ENCODE data around the gene SNX24. TPM values are rescaled to one million over a fixed set of nuclear protein-coding genes. Genes with fewer than 3 reads are reported as not detected.
"Not testable (repeated sequence)": the region's sequence is repeated elsewhere in the genome, so short reads cannot be mapped to it uniquely, and the experiment has no call there.

The SNX24 gene
- total and polyA plus RNA-seq, 9 of the 15 experiments (the other 6 are each of a cell fraction or from before 2014, with no cell fraction given): 5.3 to 10.1 (median 7.9) TPM

DNA sequence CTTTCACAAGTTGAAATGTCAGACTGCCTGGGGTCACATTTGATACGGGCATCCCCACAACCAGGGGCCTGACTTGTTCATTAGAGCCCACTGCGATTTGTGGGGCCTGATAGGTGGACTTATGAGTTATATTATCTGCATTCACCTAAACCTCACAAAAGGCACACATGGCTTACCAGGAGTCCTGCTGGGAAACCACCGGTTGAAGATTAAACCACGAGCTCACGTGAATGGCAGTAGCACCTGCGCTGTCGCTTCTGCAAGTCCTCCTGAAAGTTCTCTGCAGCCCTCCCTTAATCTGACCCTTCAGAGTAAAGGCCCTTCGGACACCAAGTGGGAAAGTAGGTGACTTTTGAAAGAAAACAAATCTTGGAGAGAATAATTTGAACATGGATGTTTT, 122.2 kb downstream of the SNX24 start:
- H3K27me3 ChIP-seq (ENCODE audit: control insufficient read depth in 2 of 2, insufficient read depth in 2 of 2, low read length in 2 of 2): peaks cover 0 to 8% of the 10 kb centered on the region in 2 experiments; a peak in 1 of 5 replicates
- DNase-seq (ENCODE audit: extremely low read depth in 1 of 4, low spot score in 3 of 4) (no peak), FAIRE-seq (no peak), ATAC-seq (no peak)
- no peaks in the 10 kb centered on the region for H4K20me1 ChIP-seq (replicated peaks; ENCODE audit: control insufficient read depth, insufficient read depth, low read length)
- H3K36me3 ChIP-seq (ENCODE audit: control insufficient read depth, insufficient read depth, low read length): no peaks in the 10 kb centered on the region
- no peaks in the 10 kb centered on the region for H3K4me1 ChIP-seq (replicated peaks in 1 of 2; ENCODE audit: control insufficient read depth in 2 of 2, insufficient read depth in 2 of 2, low read length in 2 of 2)
- ChIA-PET CTCF (ENCODE audit: low intra/inter-chr PET ratio) (no interaction called here), POLR2A (no interaction called here)
- no peaks in the 10 kb centered on the region for H3K9me1 ChIP-seq (ENCODE audit: control insufficient read depth, insufficient read depth, low read length)
- no peaks in the 10 kb centered on the region for H3K9me3 ChIP-seq (replicated peaks; ENCODE audit: control insufficient read depth, insufficient read depth, low read depth, low read length)
- in situ Hi-C loops (cut with MboI): no loop called here
- no peak overlapping the region for H3K4me3 ChIP-seq
- no peaks in the 10 kb centered on the region for H3K79me2 ChIP-seq (ENCODE audit: control insufficient read depth, insufficient read depth, low read length)
- TF ChIP-seq ZNF140 (CRISPR knock-in tag; IDR thresholded peaks at IDR 0.05) (no peak), ERF (CRISPR knock-in tag; IDR thresholded peaks at IDR 0.05) (no peak), CBX5 (IDR thresholded peaks at IDR 0.05; ENCODE audit: borderline replicate concordance, low read depth) (no peak), MCM7 (IDR thresholded peaks at IDR 0.05) (no peak), BCOR (IDR thresholded peaks at IDR 0.05) (no peak), BRF1 (IDR thresholded peaks at IDR 0.05; ENCODE audit: borderline replicate concordance, extremely low read depth, insufficient read length) (no peak), NFIX (CRISPR knock-in tag; IDR thresholded peaks at IDR 0.05; ENCODE audit: low read depth) (no peak), PML (IDR thresholded peaks at IDR 0.05; ENCODE audit: low read length) (no peak), ELF2 (CRISPR knock-in tag; IDR thresholded peaks at IDR 0.05) (no peak), ZNF561 (CRISPR knock-in tag; conservative IDR thresholded peaks at IDR 0.05) (no peak)
- TF ChIP-seq, protein P1, sequence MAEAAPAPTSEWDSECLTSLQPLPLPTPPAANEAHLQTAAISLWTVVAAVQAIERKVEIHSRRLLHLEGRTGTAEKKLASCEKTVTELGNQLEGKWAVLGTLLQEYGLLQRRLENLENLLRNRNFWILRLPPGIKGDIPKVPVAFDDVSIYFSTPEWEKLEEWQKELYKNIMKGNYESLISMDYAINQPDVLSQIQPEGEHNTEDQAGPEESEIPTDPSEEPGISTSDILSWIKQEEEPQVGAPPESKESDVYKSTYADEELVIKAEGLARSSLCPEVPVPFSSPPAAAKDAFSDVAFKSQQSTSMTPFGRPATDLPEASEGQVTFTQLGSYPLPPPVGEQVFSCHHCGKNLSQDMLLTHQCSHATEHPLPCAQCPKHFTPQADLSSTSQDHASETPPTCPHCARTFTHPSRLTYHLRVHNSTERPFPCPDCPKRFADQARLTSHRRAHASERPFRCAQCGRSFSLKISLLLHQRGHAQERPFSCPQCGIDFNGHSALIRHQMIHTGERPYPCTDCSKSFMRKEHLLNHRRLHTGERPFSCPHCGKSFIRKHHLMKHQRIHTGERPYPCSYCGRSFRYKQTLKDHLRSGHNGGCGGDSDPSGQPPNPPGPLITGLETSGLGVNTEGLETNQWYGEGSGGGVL (CRISPR knock-in tag; IDR thresholded peaks at IDR 0.05): no peak
- no peak overlapping the region for H3K4me2 ChIP-seq (ENCODE audit: insufficient read depth, low read length)
- WGBS (ENCODE audit: insufficient coverage, low coverage, missing lambda C conversion rate): 18% methylated on average over 8 of the region's 8 CpGs
- intact Hi-C loops (cut with micrococcal nuclease): no loop called here
- BruUV-seq (replicated peaks): no TSS peak
- no peak overlapping the region for H3K9ac ChIP-seq (ENCODE audit: insufficient read depth in 1 of 2, low read depth in 2 of 2, low read length in 2 of 2)
- no peak overlapping the region for H2AFZ ChIP-seq (ENCODE audit: low read depth, low read length)
- H3K27ac ChIP-seq (ENCODE audit: extremely low read depth, low read depth, low read length): no peak overlapping the region

DNA sequence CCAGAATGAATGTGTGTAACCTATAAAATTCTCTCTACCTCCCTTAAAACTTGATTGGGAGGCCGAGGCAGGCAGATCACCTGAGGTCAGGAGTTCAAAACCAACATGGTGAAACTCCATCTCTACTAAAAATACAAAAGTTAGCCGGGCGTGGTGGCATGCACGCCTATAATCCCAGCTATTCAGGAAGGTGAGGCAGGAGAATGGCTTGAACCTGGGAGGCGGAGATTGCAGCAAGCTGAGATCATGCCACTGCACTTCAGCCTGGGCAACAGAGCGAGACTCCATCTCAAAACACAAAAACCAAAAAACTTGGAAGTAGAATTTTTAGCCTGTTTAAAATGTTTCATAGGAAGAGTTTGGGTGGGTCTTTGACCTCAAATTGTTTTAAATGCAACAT, 122.6 kb downstream of the SNX24 start:
- CTCF ChIA-PET (ENCODE audit: low intra/inter-chr PET ratio); H3K4me1 ChIP-seq (replicated peaks in 1 of 2; ENCODE audit: control insufficient read depth in 2 of 2, insufficient read depth in 2 of 2, low read length in 2 of 2); H3K9ac ChIP-seq (ENCODE audit: insufficient read depth in 1 of 2, low read depth in 2 of 2, low read length in 2 of 2); intact Hi-C loops (cut with micrococcal nuclease); H2AFZ ChIP-seq (ENCODE audit: low read depth, low read length); H3K36me3 ChIP-seq (ENCODE audit: control insufficient read depth, insufficient read depth, low read length); H3K79me2 ChIP-seq (ENCODE audit: control insufficient read depth, insufficient read depth, low read length); POLR2A ChIA-PET; H3K4me3 ChIP-seq; in situ Hi-C loops (cut with MboI); FAIRE-seq; ATAC-seq; H3K27me3 ChIP-seq (ENCODE audit: control insufficient read depth in 2 of 2, insufficient read depth in 2 of 2, low read length in 2 of 2); H3K9me3 ChIP-seq (replicated peaks; ENCODE audit: control insufficient read depth, insufficient read depth, low read depth, low read length); H4K20me1 ChIP-seq (replicated peaks; ENCODE audit: control insufficient read depth, insufficient read depth, low read length); H3K9me1 ChIP-seq (ENCODE audit: control insufficient read depth, insufficient read depth, low read length); DNase-seq (ENCODE audit: extremely low read depth in 1 of 4, low spot score in 3 of 4); BruUV-seq (replicated peaks); H3K27ac ChIP-seq (ENCODE audit: extremely low read depth, low read depth, low read length); H3K4me2 ChIP-seq (ENCODE audit: insufficient read depth, low read length): not testable (repeated sequence)
- 31% methylated on average over 5 of the region's 6 CpGs for WGBS (ENCODE audit: insufficient coverage, low coverage, missing lambda C conversion rate)
